ENCODE measurements around the gene REEP3. TPM values are rescaled to one million over a fixed set of nuclear protein-coding genes. Genes with fewer than 3 reads are reported as not detected.

REEP3 gene
- total RNA-seq, 2 experiments from 2014 or later, result 13.6 to 15.1 TPM

- no peaks in the 10 kb centered on the region for H3K36me3 Mint-ChIP-seq (ENCODE audit: low read depth)
- H3K27ac Mint-ChIP-seq, result no peak overlapping the region
Measured at GRCh38 chr10:63583397-63583796, 62.2 kb downstream of the REEP3 start.

GRCh38 chr10:63583909-63584724, 62.9 kb downstream of the REEP3 start:
- DNase-seq (no peak), ATAC-seq (no peak)
- no peak for TF ChIP-seq CTCF (IDR thresholded peaks at IDR 0.05)
- Mint-ChIP-seq H3K27me3 (no peaks in the 10 kb centered on the region), H3K36me3 (ENCODE audit: low read depth) (no peaks in the 10 kb centered on the region), H3K9me3 (no peaks in the 10 kb centered on the region), H3K4me1 (ENCODE audit: low read depth) (no peaks in the 10 kb centered on the region), H3K4me3 (no peak overlapping the region), H3K27ac (no peak overlapping the region)
- ChIA-PET POLR2A (interaction anchor here (0.7 kb wide), 1 partner anchor 47 kb away, joined by 3 read pairs; no protein-coding TSS in a partner anchor), CTCF (no interaction called here)
- intact Hi-C loops (cut with micrococcal nuclease), result no loop called here

More at GRCh38 chr10:63583397-63583796, 62.2 kb downstream of the REEP3 start:
- ATAC-seq (no peak), DNase-seq (no peak)
- no peak overlapping the region for H3K4me3 Mint-ChIP-seq
- TF ChIP-seq CTCF (IDR thresholded peaks at IDR 0.05), result no peak
- H3K27me3 Mint-ChIP-seq, result no peaks in the 10 kb centered on the region
- POLR2A ChIA-PET, result no interaction called here
- H3K4me1 Mint-ChIP-seq (ENCODE audit: low read depth), result no peaks in the 10 kb centered on the region
- intact Hi-C loops (cut with micrococcal nuclease), result no loop called here
- CTCF ChIA-PET, result no interaction called here
- H3K9me3 Mint-ChIP-seq, result no peaks in the 10 kb centered on the region

GRCh38 chr10:63584725-63585035, 63.5 kb downstream of the REEP3 start:
- no peak overlapping the region for H3K4me3 Mint-ChIP-seq
- H3K27ac Mint-ChIP-seq, result no peak overlapping the region
- CTCF ChIA-PET, result no interaction called here

GRCh38 chr10:63585041-63585440, 63.8 kb downstream of the REEP3 start:
- POLR2A ChIA-PET, result no interaction called here
- no peaks in the 10 kb centered on the region for H3K9me3 Mint-ChIP-seq
- H3K27me3 Mint-ChIP-seq, result no peaks in the 10 kb centered on the region
- H3K4me3 Mint-ChIP-seq, result no peak overlapping the region
- no peak for ATAC-seq
- CTCF ChIA-PET, result no interaction called here
- no peak for TF ChIP-seq CTCF (IDR thresholded peaks at IDR 0.05)
- no peaks in the 10 kb centered on the region for H3K4me1 Mint-ChIP-seq (ENCODE audit: low read depth)
- no peak overlapping the region for H3K27ac Mint-ChIP-seq
- intact Hi-C loops (cut with micrococcal nuclease), result no loop called here
- DNase-seq, result no peak
- H3K36me3 Mint-ChIP-seq (ENCODE audit: low read depth), result no peaks in the 10 kb centered on the region

More at GRCh38 chr10:63584725-63585035, 63.5 kb downstream of the REEP3 start:
- Mint-ChIP-seq H3K27me3 (no peaks in the 10 kb centered on the region), H3K36me3 (ENCODE audit: low read depth) (no peaks in the 10 kb centered on the region), H3K4me1 (ENCODE audit: low read depth) (no peaks in the 10 kb centered on the region), H3K9me3 (no peaks in the 10 kb centered on the region)
- no peak for TF ChIP-seq CTCF (IDR thresholded peaks at IDR 0.05)
- DNase-seq (no peak), ATAC-seq (no peak)
- intact Hi-C loops (cut with micrococcal nuclease), result no loop called here
- POLR2A ChIA-PET, result interaction anchor here (0.7 kb wide), 1 partner anchor 46 kb away, joined by 3 read pairs; no protein-coding TSS in a partner anchor

GRCh38 chr10:63586043-63586442, 64.8 kb downstream of the REEP3 start:
- ATAC-seq, result no peak
- no peaks in the 10 kb centered on the region for H3K9me3 Mint-ChIP-seq
- intact Hi-C loops (cut with micrococcal nuclease), result no loop called here
- no peak for DNase-seq
- ChIA-PET POLR2A (no interaction called here), CTCF (no interaction called here)
- H3K27ac Mint-ChIP-seq, result no peak overlapping the region
- no peak for TF ChIP-seq CTCF (IDR thresholded peaks at IDR 0.05)
- H3K27me3 Mint-ChIP-seq, result no peaks in the 10 kb centered on the region
- H3K4me3 Mint-ChIP-seq, result no peak overlapping the region
- no peaks in the 10 kb centered on the region for H3K4me1 Mint-ChIP-seq (ENCODE audit: low read depth)
- no peaks in the 10 kb centered on the region for H3K36me3 Mint-ChIP-seq (ENCODE audit: low read depth)

All from activated CD8-positive, alpha-beta T cell treated with anti-CD3 and anti-CD28 coated beads for 36 hours (primary cell).